Upper lobe of right lung (tissue), 1 donor: ENCODE results near the gene AGO3. TPM values are rescaled to one million over a fixed set of nuclear protein-coding genes. Genes with fewer than 3 reads are reported as not detected.

Experiments
- ATAC-seq: fragments of 200-7000 bp; cut with Tn5 transposase; one replicate; pipeline ENCODE4 v1.9.1; 2020; ENCODE audit warnings: mild to moderate bottlenecking, moderate library complexity
- DNase-seq: peaks from one replicate; pipeline ENCODE4 v3.0.0-alpha.2; 2020
- H3K27ac ChIP-seq: fragments of 200-600 bp; one replicate; pipeline ENCODE4 v1.8.0; 2022
- H3K27me3 ChIP-seq: fragments of 200-600 bp; one replicate; pipeline ENCODE4 v1.8.0; 2022; ENCODE audit warnings: mild to moderate bottlenecking
- H3K36me3 ChIP-seq: fragments of 200-600 bp; one replicate; pipeline ENCODE4 v1.8.0; 2022
- H3K4me1 ChIP-seq: fragments of 200-600 bp; one replicate; pipeline ENCODE4 v1.8.0; 2022
- H3K4me3 ChIP-seq: fragments of 200-600 bp; one replicate; pipeline ENCODE4 v1.8.0; 2022; ENCODE audit warnings: mild to moderate bottlenecking
- H3K9me3 ChIP-seq: fragments of 200-600 bp; one replicate; pipeline ENCODE4 v1.8.0; 2022
- intact Hi-C: fragments of 100-400 bp; cut with DNase I; formaldehyde crosslinking; loops from one replicate; pipeline ENCODE4 v1.11.0; 2022
- total RNA-seq: library from RNA; stranded (reverse); fragmentation: NEBNext Ultra II Directional; extraction: Animal tissue kit (Norgen Biotek cat#: 25700); gene quantifications from one replicate; pipeline ENCODE4 v1.2.1, GENCODE V29; 2021
- TF ChIP-seq, protein P1 (sequence below): fragments of 200-600 bp; IDR thresholded peaks from one replicate; pipeline ENCODE4 v1.8.0; 2022; ENCODE audit warnings: antibody characterized with exemption
- donor health status: DM: no; HTN: yes; CAD: no; lungs with severe emphysema.

AGO3 gene
- total RNA-seq, 1 donor from 2014 or later: 34.1 TPM

DNA sequence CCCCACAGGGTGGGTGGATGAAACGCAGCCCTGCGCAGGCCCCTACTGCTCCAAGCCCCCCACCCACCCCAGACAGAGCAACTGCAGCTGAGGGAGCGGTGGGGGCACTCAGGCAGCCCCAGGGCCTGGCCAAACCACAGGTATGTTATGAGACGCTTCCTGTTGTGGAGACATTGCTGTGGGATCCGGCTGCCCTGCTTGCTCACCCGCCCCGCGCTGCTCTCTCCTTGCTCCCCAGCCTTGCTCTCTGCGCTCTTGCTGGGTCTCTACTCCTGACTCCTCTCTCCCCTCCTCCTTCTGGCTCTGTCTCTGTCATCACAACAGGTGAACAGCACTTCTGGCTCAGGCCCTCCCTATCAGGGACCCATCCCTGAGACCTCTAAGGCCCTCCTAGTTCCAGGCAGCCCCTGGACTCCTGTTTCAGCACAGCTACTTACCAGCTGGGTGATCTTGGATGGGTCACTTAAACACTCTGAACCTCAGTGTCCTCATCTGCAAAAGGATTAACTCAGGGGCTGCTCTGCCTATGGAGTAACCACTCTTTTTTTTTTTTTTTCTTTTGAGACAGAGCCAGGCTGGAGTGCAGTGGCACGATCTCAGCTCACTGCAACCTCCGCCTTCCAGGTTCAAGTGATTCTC lies 178.3 kb downstream of the AGO3 start:
- TF ChIP-seq, protein P1, sequence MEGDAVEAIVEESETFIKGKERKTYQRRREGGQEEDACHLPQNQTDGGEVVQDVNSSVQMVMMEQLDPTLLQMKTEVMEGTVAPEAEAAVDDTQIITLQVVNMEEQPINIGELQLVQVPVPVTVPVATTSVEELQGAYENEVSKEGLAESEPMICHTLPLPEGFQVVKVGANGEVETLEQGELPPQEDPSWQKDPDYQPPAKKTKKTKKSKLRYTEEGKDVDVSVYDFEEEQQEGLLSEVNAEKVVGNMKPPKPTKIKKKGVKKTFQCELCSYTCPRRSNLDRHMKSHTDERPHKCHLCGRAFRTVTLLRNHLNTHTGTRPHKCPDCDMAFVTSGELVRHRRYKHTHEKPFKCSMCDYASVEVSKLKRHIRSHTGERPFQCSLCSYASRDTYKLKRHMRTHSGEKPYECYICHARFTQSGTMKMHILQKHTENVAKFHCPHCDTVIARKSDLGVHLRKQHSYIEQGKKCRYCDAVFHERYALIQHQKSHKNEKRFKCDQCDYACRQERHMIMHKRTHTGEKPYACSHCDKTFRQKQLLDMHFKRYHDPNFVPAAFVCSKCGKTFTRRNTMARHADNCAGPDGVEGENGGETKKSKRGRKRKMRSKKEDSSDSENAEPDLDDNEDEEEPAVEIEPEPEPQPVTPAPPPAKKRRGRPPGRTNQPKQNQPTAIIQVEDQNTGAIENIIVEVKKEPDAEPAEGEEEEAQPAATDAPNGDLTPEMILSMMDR: no peak
- ATAC-seq (peak; percentile 11), DNase-seq (no peak)
- Histone ChIP-seq H3K4me3 (no peak overlapping the region), H3K9me3 (no peaks in the 10 kb centered on the region), H3K4me1 (no peaks in the 10 kb centered on the region), H3K36me3 (no peaks in the 10 kb centered on the region), H3K27me3 (no peaks in the 10 kb centered on the region), H3K27ac (no peak overlapping the region)
- intact Hi-C loops: no loop called here

DNA sequence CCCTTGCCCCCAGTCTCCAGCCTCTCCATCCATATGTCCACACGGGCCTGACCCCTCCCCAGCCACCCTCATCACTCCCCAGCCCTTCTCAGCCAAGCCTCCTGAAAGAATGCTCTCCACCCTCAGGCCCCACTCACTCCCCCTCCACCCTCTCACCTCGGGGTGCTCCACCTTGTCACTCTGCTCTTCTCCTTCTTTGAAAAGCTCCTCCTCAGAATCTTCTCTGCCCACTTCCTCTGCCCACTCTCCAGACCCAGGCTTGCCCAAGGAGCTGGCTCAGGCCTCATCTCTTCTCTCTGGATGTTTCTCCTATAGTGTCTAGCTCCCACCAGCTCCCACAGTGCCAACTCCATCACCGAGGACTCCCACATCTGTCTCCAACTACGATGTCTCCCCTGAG lies 180.2 kb downstream of the AGO3 start:
- DNase-seq (no peak), ATAC-seq (no peak)
- Histone ChIP-seq H3K27ac (no peak overlapping the region), H3K4me1 (peaks cover 5% of the 10 kb centered on the region), H3K9me3 (no peaks in the 10 kb centered on the region), H3K4me3 (no peak overlapping the region), H3K36me3 (no peaks in the 10 kb centered on the region), H3K27me3 (no peaks in the 10 kb centered on the region)
- TF ChIP-seq, protein P1: no peak
- intact Hi-C loops: no loop called here

DNA sequence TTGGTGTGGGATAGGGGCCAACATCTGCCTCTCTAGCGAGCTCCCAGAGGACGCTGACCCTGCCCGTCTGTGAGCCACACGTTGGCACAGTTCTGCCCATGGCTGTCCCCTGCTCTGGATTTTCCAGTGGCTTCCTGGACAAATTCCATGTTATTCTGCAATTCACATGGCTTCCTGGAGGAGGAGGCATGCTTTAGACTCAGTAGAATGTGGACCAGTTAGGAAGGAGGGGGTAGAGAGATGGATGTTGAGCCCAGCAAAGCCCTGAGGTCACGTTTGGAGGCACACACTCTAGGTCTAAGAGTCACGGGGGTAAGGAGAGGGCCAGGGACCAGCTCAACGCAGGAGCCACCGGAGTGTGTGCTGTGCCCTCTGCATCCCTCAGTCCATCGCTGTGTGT lies 181.9 kb downstream of the AGO3 start:
- ATAC-seq (no peak), DNase-seq (no peak)
- Histone ChIP-seq H3K27me3 (no peaks in the 10 kb centered on the region), H3K4me3 (no peak overlapping the region), H3K27ac (no peak overlapping the region), H3K9me3 (no peaks in the 10 kb centered on the region), H3K36me3 (no peaks in the 10 kb centered on the region), H3K4me1 (peaks cover 5% of the 10 kb centered on the region)
- intact Hi-C loops: no loop called here
- TF ChIP-seq, protein P1: no peak

DNA sequence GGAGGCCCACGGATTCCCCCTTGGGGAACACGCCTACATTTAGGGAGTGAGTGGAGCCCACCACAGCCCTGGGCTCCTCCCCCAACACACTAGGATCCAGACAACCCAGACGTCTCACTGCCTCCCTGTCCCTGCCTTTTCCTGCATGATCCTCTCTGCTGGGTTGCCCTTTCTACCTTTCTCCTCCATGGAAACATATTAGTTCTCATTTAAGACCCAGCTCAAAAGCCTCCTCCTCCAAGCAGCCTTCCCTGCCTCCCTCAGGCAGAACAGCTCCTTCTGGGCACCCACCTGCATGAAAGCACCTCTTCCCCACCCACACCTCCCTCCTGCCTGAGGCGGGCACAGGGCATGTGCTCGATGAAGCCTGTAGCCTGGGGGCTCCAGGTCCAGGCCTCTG lies 183.5 kb downstream of the AGO3 start:
- Histone ChIP-seq H3K27ac (no peak overlapping the region), H3K4me3 (no peak overlapping the region), H3K36me3 (no peaks in the 10 kb centered on the region), H3K9me3 (no peaks in the 10 kb centered on the region), H3K27me3 (no peaks in the 10 kb centered on the region), H3K4me1 (peaks cover 11% of the 10 kb centered on the region)
- DNase-seq: no peak
- TF ChIP-seq, protein P1: no peak
- no peak for ATAC-seq
- intact Hi-C loops: no loop called here

DNA sequence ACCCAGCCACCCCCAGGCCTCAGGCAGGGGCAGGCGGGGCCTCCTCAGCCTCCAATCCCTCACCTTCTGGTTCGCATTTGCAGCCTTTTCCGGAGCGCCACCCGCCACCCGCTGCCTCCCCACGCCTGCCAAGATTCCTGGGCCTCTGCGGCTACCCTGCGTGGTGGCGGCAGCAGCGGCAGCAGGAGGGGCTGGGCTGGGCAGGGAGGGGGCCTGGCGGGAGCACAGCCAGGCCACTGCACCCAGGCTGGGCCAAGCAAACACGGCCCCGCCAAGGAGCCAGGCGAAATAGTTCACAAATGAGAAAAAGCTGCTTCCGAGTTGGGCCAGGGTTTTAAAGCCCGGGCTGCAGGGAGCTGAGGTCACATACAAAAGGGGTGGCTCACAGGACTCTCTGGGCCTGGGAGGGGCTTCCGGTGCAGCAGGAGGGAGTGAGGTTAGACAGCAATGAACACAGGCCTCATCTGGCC lies 184.3 kb downstream of the AGO3 start:
- intact Hi-C loops: no loop called here
- TF ChIP-seq, protein P1: no peak
- no peaks in the 10 kb centered on the region for H3K9me3 ChIP-seq
- no peak overlapping the region for H3K4me3 ChIP-seq
- peak overlapping the region; percentile 27 for H3K27ac ChIP-seq
- no peak for DNase-seq
- no peaks in the 10 kb centered on the region for H3K27me3 ChIP-seq
- H3K36me3 ChIP-seq: no peaks in the 10 kb centered on the region
- ATAC-seq: peak; percentile 44
- peaks cover 12% of the 10 kb centered on the region for H3K4me1 ChIP-seq

DNA sequence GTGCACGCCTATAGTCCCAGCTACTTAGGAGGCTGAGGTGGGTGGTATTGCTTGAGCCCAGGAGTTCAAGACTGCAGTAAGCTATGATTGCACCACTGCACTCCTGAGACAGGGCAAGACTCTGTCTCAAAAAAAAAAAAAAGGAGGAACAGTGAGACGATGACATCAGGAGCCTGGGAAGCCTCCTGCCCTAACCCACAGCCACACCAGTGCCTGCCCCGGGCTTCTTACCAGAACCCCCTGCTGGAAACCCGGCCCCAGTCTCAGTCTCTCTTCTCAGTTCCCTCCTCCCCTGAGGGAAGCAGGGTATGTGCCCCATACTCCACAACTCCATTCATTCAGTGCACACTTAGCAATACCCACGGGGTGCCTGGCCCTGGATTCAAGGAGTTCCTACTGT lies 185.0 kb downstream of the AGO3 start:
- Histone ChIP-seq H3K27me3 (no peaks in the 10 kb centered on the region), H3K9me3 (no peaks in the 10 kb centered on the region), H3K36me3 (no peaks in the 10 kb centered on the region), H3K4me3 (no peak overlapping the region), H3K4me1 (peaks cover 12% of the 10 kb centered on the region), H3K27ac (no peak overlapping the region)
- ATAC-seq (peak; percentile 59), DNase-seq (no peak)
- TF ChIP-seq, protein P1: no peak
- intact Hi-C loops: no loop called here
